Left lung (tissue), 10 donors: Measurements from ENCODE around the gene MYO18A. TPM values are rescaled to one million over a fixed set of nuclear protein-coding genes. Genes with fewer than 3 reads are reported as not detected.

ENCODE experiments used
- ATAC-seq: fragments of 200-7000 bp; cut with Tn5 transposase; one replicate; pipeline ENCODE4 v1.9.1; 2020; ENCODE audit warnings: moderate library complexity
- DNase-seq, 4 donors: peaks; one replicate each; pipeline ENCODE4 v3.0.0-alpha.2; 2013 to 2020
- H3K27ac ChIP-seq, 2 donors: fragments of 200-600 bp; sonication (generic) in 1 of 2; one replicate each; pipeline versions ENCODE4 v1.5.0 to v1.8.0; 2020 to 2021
- H3K27me3 ChIP-seq, 2 donors: fragments of 200-600 bp; sonication (generic) in 1 of 2; one replicate each; pipeline versions ENCODE4 v1.5.0 to v1.8.0; 2020 to 2021
- H3K36me3 ChIP-seq, 2 donors: fragments of 200-600 bp; sonication (generic) in 1 of 2; one replicate each; pipeline versions ENCODE4 v1.5.0 to v1.8.0; 2020 to 2021
- H3K4me1 ChIP-seq, 2 donors: fragments of 200-600 bp; one replicate each; pipeline ENCODE4 v1.8.0; 2021
- H3K4me3 ChIP-seq, 2 donors: fragments of 200-600 bp; sonication (generic) in 1 of 2; one replicate each; pipeline versions ENCODE4 v1.5.0 to v1.8.0; 2020 to 2021; ENCODE audit warnings: mild to moderate bottlenecking in 1 of 2
- H3K9me3 ChIP-seq, 2 donors: fragments of 200-600 bp; sonication (generic) in 1 of 2; one replicate each; pipeline versions ENCODE4 v1.5.0 to v1.8.0; 2020 to 2021
- CTCF ChIP-seq, 2 donors: fragments of 200-600 bp; sonication (generic) in 1 of 2; IDR thresholded peaks; one replicate each; pipeline versions ENCODE4 v1.5.0 to v1.8.0; 2021; ENCODE audit warnings: antibody characterized with exemption in 2 of 2
- intact Hi-C, 2 donors: fragments of 100-400 bp; cut with DNase I; formaldehyde crosslinking; loops; one replicate each; pipeline versions ENCODE4 v1.11.2 to v1.14.2; 2022
- polyA plus RNA-seq, 6 donors: library from polyadenylated mRNA; unstranded; fragments of 120-200 nt; gene quantifications; one replicate each; pipeline ENCODE4 v1.2.1, GENCODE V29; 2013; ENCODE audit not compliant: insufficient read length in 6 of 6
- total RNA-seq, 2 donors: library from RNA; stranded (reverse); fragmentation: NEBNext Ultra II Directional; extraction: Animal tissue kit (Norgen Biotek cat#: 25700); gene quantifications; one replicate each; pipeline ENCODE4 v1.2.1, GENCODE V29; 2021
- donor health status: DM: no; HTN: yes; CAD: no.
- donor health status: DM: no; HTN: no; CAD: no.

MYO18A gene
- total and polyA plus RNA-seq, 8 donors: 37.0 to 58.3 (median 40.4) TPM

DNA sequence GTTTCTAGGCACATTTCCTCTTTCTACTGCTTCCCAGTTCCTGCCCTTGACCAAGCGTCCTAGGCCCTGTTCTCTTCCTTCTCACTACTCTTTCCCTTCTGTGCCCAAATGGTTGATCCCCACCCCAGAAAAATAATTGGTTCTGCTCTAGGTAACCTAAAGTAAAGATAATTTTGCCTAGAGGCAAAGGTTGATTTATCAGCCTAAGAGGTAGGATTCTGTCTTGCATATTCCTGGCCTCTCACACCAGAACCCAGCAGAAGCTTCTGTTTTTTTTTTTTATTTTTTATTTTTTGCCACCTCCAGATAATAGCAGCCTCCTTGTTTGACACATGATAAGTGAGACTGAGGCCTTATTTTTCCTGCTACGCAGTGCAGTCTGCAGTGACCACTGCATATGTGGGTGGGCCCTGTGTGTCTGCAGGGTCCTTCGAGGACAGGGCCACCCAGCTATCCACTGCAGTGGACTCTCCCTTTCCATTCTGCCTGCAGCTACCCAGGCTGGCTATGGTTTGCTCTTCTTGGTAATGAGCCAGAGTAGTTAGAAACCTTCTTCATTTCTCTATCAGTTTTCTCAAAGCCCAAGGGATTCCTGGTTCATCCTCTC is 136.6 kb downstream of the MYO18A start:
- ATAC-seq: no peak
- no peak for TF ChIP-seq CTCF (IDR thresholded peaks at IDR 0.05)
- intact Hi-C loops: no loop called here
- no peak for DNase-seq
- Histone ChIP-seq H3K27me3 (peaks cover 0 to 1% of the 10 kb centered on the region in 2 donors), H3K4me3 (no peak overlapping the region), H3K4me1 (peaks cover 6 to 15% of the 10 kb centered on the region in 2 donors), H3K36me3 (no peaks in the 10 kb centered on the region), H3K27ac (peak overlapping the region in 1 of 2 donors; percentile 71), H3K9me3 (no peaks in the 10 kb centered on the region)

GRCh38 chr17:29042679-29043538 is 137.3 kb downstream of the MYO18A start, which contains the start of gene PIPOX:
PIPOX (plus strand) TSS chr17:29043141; CDS start chr17:29043226, 85 bp downstream.
- Histone ChIP-seq H3K4me3 (no peak within 1 kb of the TSS), H3K27ac (peak within 1 kb of the TSS in 1 of 2 donors; percentile 71), H3K4me1 (peaks cover 6 to 15% of the 10 kb centered on the region in 2 donors), H3K9me3 (no peaks in the 10 kb centered on the region), H3K36me3 (no peaks in the 10 kb centered on the region), H3K27me3 (peaks cover 0 to 9% of the 10 kb centered on the region in 2 donors)
- ATAC-seq (peak; percentile 68), DNase-seq (peak in 3 of 4 donors; percentile 46 to 83 (median 49))
- no peak for TF ChIP-seq CTCF (IDR thresholded peaks at IDR 0.05)
- intact Hi-C loops: no loop called here

DNA sequence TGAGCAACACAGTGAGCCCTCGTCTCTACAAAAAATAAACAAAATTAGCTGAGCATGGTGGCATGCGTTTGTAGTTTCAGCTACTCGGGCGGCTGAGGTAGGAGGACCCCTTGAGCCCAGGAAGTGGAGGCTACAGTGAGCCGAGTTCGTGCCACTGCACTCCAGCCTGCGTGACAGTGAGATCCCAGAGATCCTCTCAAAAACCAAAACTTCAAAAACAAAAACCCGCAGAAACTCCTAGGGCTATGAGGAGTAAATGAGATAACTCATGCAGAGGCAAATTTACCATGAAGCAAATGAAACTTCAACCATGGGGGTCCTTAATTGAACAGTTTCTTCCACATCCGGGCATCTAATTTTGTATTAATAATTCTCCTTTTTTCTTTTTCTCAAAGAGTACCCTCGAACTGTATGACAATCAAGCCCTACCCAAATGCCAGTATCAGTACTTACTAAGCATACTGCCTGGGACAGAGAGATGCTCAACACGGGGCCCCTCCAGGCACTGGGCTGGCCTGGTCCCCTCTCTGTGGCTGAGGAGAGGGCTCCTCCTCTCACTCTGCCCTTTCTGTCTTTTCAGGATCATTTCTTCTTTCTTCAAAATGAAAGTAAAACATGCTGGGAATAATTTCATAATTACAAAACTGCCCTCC is 138.0 kb downstream of the MYO18A start:
- no peaks in the 10 kb centered on the region for H3K9me3 ChIP-seq
- peaks cover 0 to 16% of the 10 kb centered on the region in 2 donors for H3K27me3 ChIP-seq
- DNase-seq (no peak), ATAC-seq (no peak)
- no peaks in the 10 kb centered on the region for H3K36me3 ChIP-seq
- TF ChIP-seq CTCF (IDR thresholded peaks at IDR 0.05): no peak
- peak overlapping the region in 1 of 2 donors; percentile 71 for H3K27ac ChIP-seq
- H3K4me1 ChIP-seq: peaks cover 6 to 15% of the 10 kb centered on the region in 2 donors
- intact Hi-C loops: no loop called here
- H3K4me3 ChIP-seq: no peak overlapping the region

DNA sequence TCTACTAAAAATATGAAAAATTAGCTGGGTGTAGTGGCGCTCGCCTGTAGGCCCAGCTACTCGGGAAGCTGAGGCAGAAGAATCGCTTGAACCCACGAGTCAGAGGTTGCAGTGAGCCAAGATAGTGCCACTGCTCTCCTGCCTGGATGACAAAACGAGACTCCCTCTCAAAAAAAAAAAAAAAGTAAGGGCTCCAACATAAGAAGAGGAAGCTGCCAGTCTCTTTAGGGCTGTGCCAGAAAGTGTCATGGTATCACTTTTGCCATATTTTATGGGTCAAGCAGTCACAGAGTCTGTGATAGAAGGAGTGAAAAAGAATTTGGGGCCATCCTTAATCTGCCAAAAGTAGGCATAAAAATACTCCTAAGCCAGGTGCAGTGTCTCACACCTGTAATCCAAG is 138.6 kb downstream of the MYO18A start:
- no peak for TF ChIP-seq CTCF (IDR thresholded peaks at IDR 0.05)
- Histone ChIP-seq H3K27ac (no peak overlapping the region), H3K27me3 (peaks cover 0 to 22% of the 10 kb centered on the region in 2 donors), H3K4me3 (no peak overlapping the region), H3K36me3 (no peaks in the 10 kb centered on the region), H3K4me1 (peaks cover 6 to 15% of the 10 kb centered on the region in 2 donors), H3K9me3 (no peaks in the 10 kb centered on the region)
- ATAC-seq (no peak), DNase-seq (no peak)
- intact Hi-C loops: no loop called here

GRCh38 chr17:29041091-29041490 is 139.1 kb downstream of the MYO18A start:
- Histone ChIP-seq H3K4me1 (peaks cover 6 to 15% of the 10 kb centered on the region in 2 donors), H3K9me3 (no peaks in the 10 kb centered on the region), H3K27ac (no peak overlapping the region), H3K36me3 (no peaks in the 10 kb centered on the region), H3K27me3 (peaks cover 0 to 25% of the 10 kb centered on the region in 2 donors), H3K4me3 (no peak overlapping the region)
- DNase-seq (no peak), ATAC-seq (no peak)
- TF ChIP-seq CTCF (IDR thresholded peaks at IDR 0.05): no peak
- intact Hi-C loops: no loop called here
